ENCODE data around the gene CLNK.
"Not testable (repeated sequence)": the region's sequence is repeated elsewhere in the genome, so short reads cannot be mapped to it uniquely, and the experiment has no call there.

CLNK gene

DNA sequence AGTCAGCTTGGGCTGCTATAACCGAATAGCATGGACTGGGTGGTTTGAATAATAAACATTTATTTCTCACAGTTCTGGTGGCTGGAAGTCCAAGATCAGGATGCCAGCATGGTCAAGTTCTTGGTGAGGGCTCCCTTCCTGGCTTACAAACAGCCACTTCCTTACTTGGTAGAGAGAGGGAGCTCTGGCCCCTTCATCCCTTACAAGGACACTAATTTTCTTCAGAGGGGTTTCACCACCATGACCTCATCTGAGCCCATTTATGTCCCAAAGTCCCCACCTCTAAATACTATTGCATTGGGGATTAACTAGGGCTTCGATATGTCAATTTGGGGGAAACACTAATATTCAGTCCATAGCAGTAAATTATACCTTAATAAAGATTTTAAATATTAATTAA lies 61.8 kb downstream of the CLNK start:
- H3K4me3 ChIP-seq (replicated peaks in 1 of 2; ENCODE audit: low read depth in 2 of 2, low read length in 2 of 2) = no peak overlapping the region
- DNase-seq (ENCODE audit: low read depth in 2 of 2) = peak; percentile 20 to 27
- TF ChIP-seq, protein P1, sequence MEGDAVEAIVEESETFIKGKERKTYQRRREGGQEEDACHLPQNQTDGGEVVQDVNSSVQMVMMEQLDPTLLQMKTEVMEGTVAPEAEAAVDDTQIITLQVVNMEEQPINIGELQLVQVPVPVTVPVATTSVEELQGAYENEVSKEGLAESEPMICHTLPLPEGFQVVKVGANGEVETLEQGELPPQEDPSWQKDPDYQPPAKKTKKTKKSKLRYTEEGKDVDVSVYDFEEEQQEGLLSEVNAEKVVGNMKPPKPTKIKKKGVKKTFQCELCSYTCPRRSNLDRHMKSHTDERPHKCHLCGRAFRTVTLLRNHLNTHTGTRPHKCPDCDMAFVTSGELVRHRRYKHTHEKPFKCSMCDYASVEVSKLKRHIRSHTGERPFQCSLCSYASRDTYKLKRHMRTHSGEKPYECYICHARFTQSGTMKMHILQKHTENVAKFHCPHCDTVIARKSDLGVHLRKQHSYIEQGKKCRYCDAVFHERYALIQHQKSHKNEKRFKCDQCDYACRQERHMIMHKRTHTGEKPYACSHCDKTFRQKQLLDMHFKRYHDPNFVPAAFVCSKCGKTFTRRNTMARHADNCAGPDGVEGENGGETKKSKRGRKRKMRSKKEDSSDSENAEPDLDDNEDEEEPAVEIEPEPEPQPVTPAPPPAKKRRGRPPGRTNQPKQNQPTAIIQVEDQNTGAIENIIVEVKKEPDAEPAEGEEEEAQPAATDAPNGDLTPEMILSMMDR (IDR thresholded peaks at IDR 0.05; ENCODE audit: low read depth, low read length) = peak; percentile 51

DNA sequence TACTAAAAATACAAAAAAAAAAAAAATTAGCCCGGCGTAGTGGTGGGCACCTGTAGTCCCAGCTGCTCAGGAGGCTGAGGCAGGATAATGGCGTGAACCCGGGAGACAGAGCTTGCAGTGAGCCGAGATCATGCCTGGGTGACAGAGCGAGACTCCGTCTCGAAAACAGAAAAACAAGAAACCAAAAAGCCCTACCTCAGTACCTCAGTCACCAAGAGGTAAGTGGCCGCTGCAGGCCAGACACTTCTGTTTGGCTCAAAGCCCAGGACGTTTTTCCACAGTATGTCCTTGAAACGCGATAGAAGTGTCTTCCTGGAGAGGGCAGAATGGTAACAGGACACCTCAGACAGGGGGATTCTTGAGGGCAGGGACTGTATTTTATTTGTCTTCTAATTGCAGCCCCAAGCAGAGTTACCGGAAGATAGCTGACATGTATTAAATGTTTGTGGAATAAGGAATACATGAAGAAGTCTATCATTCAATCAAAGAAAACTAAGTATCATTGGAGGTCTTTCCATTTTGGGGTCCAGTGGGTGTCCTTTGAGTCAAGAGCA lies 63.6 kb downstream of the CLNK start:
- DNase-seq (ENCODE audit: low read depth in 2 of 2) = no peak
- no peak overlapping the region for H3K4me3 ChIP-seq (replicated peaks in 1 of 2; ENCODE audit: low read depth in 2 of 2, low read length in 2 of 2)
- TF ChIP-seq, protein P1 (IDR thresholded peaks at IDR 0.05; ENCODE audit: low read depth, low read length) = no peak

DNA sequence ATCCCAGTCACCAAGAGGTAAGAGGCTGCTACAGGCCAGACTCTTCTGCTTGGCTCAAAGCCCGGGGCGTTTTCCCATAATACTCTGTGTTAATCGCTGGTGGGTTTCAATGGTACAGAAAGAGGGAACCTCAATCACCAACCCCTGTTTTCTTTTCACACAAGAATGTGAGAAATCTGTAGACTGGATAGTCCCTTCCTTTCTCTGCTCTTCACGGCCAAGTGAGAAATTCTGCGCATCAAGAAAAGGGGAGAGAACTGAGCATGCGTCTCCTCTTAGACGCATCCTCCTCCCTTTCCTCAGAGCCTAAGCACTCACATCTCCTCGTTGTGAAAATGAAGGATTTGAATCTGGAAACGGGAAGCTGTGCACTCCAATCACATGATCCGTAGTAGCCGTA lies 64.7 kb downstream of the CLNK start:
- H3K4me3 ChIP-seq (replicated peaks in 1 of 2; ENCODE audit: low read depth in 2 of 2, low read length in 2 of 2) = no peak overlapping the region
- TF ChIP-seq, protein P1 (IDR thresholded peaks at IDR 0.05; ENCODE audit: low read depth, low read length) = no peak

DNA sequence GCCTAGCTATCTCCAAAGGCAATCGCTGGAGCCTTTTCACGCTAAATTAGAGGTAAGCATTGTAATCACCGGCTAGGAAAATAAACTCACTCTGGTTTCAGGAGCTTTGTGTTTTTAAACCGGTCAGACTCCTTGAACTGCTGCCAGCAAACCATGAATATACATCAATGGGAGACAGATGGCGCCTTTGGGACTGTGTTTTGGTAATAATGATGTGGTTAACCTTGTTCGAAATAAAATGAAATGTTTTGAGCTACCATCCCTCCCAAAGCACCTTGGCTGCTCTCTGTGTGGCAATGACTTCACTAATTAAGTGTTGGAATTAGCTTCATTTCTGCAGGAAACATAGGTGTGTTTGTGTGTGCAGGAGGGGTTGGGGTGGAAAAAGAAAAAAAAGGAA lies 65.3 kb downstream of the CLNK start:
- TF ChIP-seq, protein P1 (IDR thresholded peaks at IDR 0.05; ENCODE audit: low read depth, low read length) = no peak
- no peak overlapping the region for H3K4me3 ChIP-seq (replicated peaks in 1 of 2; ENCODE audit: low read depth in 2 of 2, low read length in 2 of 2)
- DNase-seq (ENCODE audit: low read depth in 2 of 2) = peak in 1 of 2 donors; percentile 25

More for the DNA sequence above, 64.7 kb downstream of the CLNK start:
- DNase-seq (ENCODE audit: low read depth in 2 of 2) = no peak

DNA sequence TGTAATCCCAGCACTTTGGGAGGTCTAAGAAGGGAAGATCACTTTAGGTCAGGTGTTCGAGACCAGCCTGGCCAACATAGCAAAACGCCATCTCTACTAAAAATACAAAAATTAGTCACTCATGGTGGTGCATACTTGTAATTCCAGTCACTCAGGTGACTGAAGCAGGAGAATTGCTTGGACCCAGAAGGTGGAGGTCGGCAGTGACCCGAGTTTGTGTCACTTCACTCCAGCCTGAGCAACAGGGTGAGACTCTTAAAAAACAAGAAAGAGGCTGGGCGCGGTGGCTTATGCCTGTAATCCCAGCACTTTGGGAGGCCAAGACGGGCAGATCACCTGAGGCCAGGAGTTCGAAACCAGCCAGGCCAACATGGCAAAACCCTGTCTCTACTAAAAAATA lies 69.6 kb downstream of the CLNK start:
- DNase-seq (ENCODE audit: low read depth in 2 of 2); H3K4me3 ChIP-seq (replicated peaks in 1 of 2; ENCODE audit: low read depth in 2 of 2, low read length in 2 of 2): not testable (repeated sequence)

DNA sequence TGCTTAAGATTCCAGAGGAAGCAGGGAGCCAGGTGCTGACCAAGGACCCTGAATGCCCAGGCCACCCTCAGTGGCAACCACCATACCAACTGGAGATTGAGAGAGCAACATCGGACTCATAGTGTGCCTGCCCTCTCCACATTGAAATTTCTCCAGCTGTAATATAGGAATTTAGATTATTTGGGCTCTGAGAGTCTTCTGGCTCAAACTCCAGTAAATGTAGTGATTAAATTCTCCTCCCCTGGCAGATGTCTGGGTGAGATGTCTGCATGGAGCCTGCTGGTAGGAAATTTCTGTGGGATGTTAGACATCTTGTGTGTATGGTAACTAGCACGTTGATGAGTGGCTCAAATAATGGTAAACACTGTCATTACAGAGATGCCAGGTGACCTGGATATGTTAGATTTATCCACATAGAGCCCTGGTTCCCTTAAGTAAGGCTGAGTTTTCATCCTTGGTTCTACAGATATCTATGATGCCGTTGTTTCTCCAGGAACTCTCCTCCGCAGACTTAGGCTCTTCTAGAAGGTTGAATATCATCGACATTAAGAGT lies 70.6 kb downstream of the CLNK start:
- H3K4me3 ChIP-seq (replicated peaks in 1 of 2; ENCODE audit: low read depth in 2 of 2, low read length in 2 of 2) = no peak overlapping the region
- TF ChIP-seq, protein P1 (IDR thresholded peaks at IDR 0.05; ENCODE audit: low read depth, low read length) = no peak
- no peak for DNase-seq (ENCODE audit: low read depth in 2 of 2)

DNA sequence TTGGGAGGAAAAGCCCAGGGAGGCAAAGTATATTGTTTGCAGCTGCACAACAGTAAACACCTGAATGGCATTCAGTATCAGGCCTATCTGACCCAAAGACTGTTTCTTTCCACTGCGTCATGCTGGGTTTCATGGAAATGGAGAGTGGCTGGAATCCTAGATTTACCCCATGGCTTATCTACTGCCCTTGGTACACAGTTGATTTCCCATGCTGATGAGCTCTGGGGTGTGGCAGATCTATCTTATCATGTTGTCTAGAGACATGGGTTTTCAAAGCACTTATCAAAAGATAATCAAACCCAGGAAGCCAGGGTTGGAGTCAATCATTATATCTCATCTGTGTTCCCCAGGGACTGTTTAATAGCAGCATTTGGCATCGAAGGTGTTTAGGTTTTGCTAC lies 72.1 kb downstream of the CLNK start:
- no peak for DNase-seq (ENCODE audit: low read depth in 2 of 2)
- H3K4me3 ChIP-seq (replicated peaks in 1 of 2; ENCODE audit: low read depth in 2 of 2, low read length in 2 of 2) = no peak overlapping the region
- TF ChIP-seq, protein P1 (IDR thresholded peaks at IDR 0.05; ENCODE audit: low read depth, low read length) = no peak
